H9 (cell line): ENCODE data around the gene POU3F2. TPM values are rescaled to one million over a fixed set of nuclear protein-coding genes. Genes with fewer than 3 reads are reported as not detected.

Experiments used
- DNase-seq: peaks from one replicate; pipeline ENCODE4 v3.0.0-alpha.2; 2017
- H2AFZ ChIP-seq: one replicate; pipeline ENCODE4 v1.6.1; 2013; ENCODE audit warnings: mild to moderate bottlenecking, low read length, control low read depth, moderate library complexity
- H2AK5ac ChIP-seq: 2 replicates; pipeline ENCODE4 v1.6.1; 2013; ENCODE audit warnings: low read length, control low read depth, mixed read lengths; ENCODE audit not compliant: insufficient read length
- H2BK120ac ChIP-seq: one replicate; pipeline ENCODE4 v1.6.1; 2013; ENCODE audit warnings: low read depth, mild to moderate bottlenecking, low read length, control low read depth, inconsistent platforms; ENCODE audit not compliant: poor library complexity, severe bottlenecking
- H2BK12ac ChIP-seq: 2 replicates; pipeline ENCODE4 v1.6.1; 2013; ENCODE audit warnings: low read length, control low read depth, mixed read lengths, low read depth; ENCODE audit not compliant: insufficient read length
- H2BK15ac ChIP-seq: 2 replicates; pipeline ENCODE4 v1.6.1; 2013; ENCODE audit warnings: low read depth, low read length, control low read depth
- H2BK20ac ChIP-seq: one replicate; pipeline ENCODE4 v1.6.1; 2013; ENCODE audit warnings: low read depth, mild to moderate bottlenecking, low read length, control low read depth, inconsistent platforms; ENCODE audit not compliant: poor library complexity, severe bottlenecking
- H2BK5ac ChIP-seq: 2 replicates; pipeline ENCODE4 v1.6.1; 2013; ENCODE audit warnings: low read length, control low read depth, mixed read lengths; ENCODE audit not compliant: insufficient read length
- H3K14ac ChIP-seq: 2 replicates; pipeline ENCODE4 v1.6.1; 2013; ENCODE audit warnings: low read length, control low read depth; ENCODE audit not compliant: insufficient read depth
- H3K18ac ChIP-seq: 2 replicates; pipeline ENCODE4 v1.6.1; 2013; ENCODE audit warnings: low read depth, mild to moderate bottlenecking, mixed read lengths, low read length, control low read depth; ENCODE audit not compliant: insufficient read length
- H3K23ac ChIP-seq: 2 replicates; pipeline ENCODE4 v1.6.1; 2013; ENCODE audit warnings: low read length, control low read depth, mixed read lengths, low read depth; ENCODE audit not compliant: insufficient read length
- H3K23me2 ChIP-seq: 2 replicates; pipeline ENCODE4 v1.6.1; 2013; ENCODE audit warnings: low read depth, mild to moderate bottlenecking, mixed read lengths, low read length, control low read depth; ENCODE audit not compliant: insufficient read length, poor library complexity, severe bottlenecking
- H3K27ac ChIP-seq: 2 replicates; pipeline ENCODE4 v1.5.1; 2013; ENCODE audit warnings: low read length, control low read depth, mixed read lengths, low read depth; ENCODE audit not compliant: insufficient read length
- H3K27me3 ChIP-seq: 2 replicates; pipeline ENCODE4 v1.6.1; 2013; ENCODE audit warnings: low read length, control low read depth, inconsistent platforms; ENCODE audit not compliant: insufficient read depth
- H3K4ac ChIP-seq: 2 replicates; pipeline ENCODE4 v1.6.1; 2013; ENCODE audit warnings: low read depth, mild to moderate bottlenecking, control low read depth, inconsistent platforms, low read length, moderate library complexity
- H3K4me1 ChIP-seq: 2 replicates; pipeline ENCODE4 v1.6.1; 2013; ENCODE audit warnings: low read length, control low read depth, inconsistent platforms; ENCODE audit not compliant: insufficient read depth
- H3K4me2 ChIP-seq: 2 replicates; pipeline ENCODE4 v1.6.1; 2013; ENCODE audit warnings: low read length, control low read depth, mixed read lengths; ENCODE audit not compliant: insufficient read length, insufficient read depth
- H3K56ac ChIP-seq: 2 replicates; pipeline ENCODE4 v1.6.1; 2013; ENCODE audit warnings: low read depth, mild to moderate bottlenecking, mixed read lengths, low read length, control low read depth; ENCODE audit not compliant: insufficient read length
- H3K79me1 ChIP-seq: 2 replicates; pipeline ENCODE4 v1.6.1; 2013; ENCODE audit warnings: low read depth, mild to moderate bottlenecking, moderate library complexity, low read length, control low read depth, inconsistent platforms; ENCODE audit not compliant: insufficient read depth, poor library complexity, severe bottlenecking
- H3K79me2 ChIP-seq: 2 replicates; pipeline ENCODE4 v1.6.1; 2013; ENCODE audit warnings: low read length, control low read depth, inconsistent platforms; ENCODE audit not compliant: insufficient read depth
- H3K9ac ChIP-seq: 2 replicates; pipeline ENCODE4 v1.6.1; 2013; ENCODE audit warnings: low read length, control low read depth, mixed read lengths; ENCODE audit not compliant: insufficient read length; ENCODE audit errors: extremely low read depth
- H3K9me3 ChIP-seq: one replicate; pipeline ENCODE4 v1.6.1; 2013; ENCODE audit warnings: low read depth, low read length, inconsistent platforms; ENCODE audit not compliant: control insufficient read depth
- H3T11ph ChIP-seq: one replicate; pipeline ENCODE4 v1.6.1; 2013; ENCODE audit warnings: mild to moderate bottlenecking, low read length, control low read depth, inconsistent platforms
- H4K20me1 ChIP-seq: one replicate; pipeline ENCODE4 v1.6.1; 2013; ENCODE audit not compliant: control insufficient read depth, insufficient read length, insufficient read depth
- H4K5ac ChIP-seq: 2 replicates; pipeline ENCODE4 v1.6.1; 2013; ENCODE audit warnings: low read depth, mild to moderate bottlenecking, mixed read lengths, low read length, control low read depth; ENCODE audit not compliant: insufficient read length
- H4K8ac ChIP-seq: replicated peaks from 2 replicates; pipeline ENCODE4 v1.6.1; 2013; ENCODE audit warnings: low read length, control low read depth, mixed read lengths, low read depth; ENCODE audit not compliant: insufficient read length
- H4K91ac ChIP-seq: 2 replicates; pipeline ENCODE4 v1.6.1; 2013; ENCODE audit warnings: low read depth, mild to moderate bottlenecking, moderate library complexity, mixed read lengths, low read length, control low read depth; ENCODE audit not compliant: insufficient read length
- H3K27ac Mint-ChIP-seq, 3 experiments: 2 replicates in 2 of 3; 3 replicates in 1 of 3; pipeline ENCODE4 v1.8.0; 2020 to 2021; ENCODE audit warnings: mixed read lengths in 3 of 3, mild to moderate bottlenecking in 1 of 3, moderate library complexity in 1 of 3
- H3K27me3 Mint-ChIP-seq: 2 replicates; pipeline ENCODE4 v1.8.0; 2021; ENCODE audit warnings: low read depth, mild to moderate bottlenecking, moderate library complexity, mixed read lengths
- H3K36me3 Mint-ChIP-seq, 3 experiments: 2 replicates in 2 of 3; 3 replicates in 1 of 3; pipeline ENCODE4 v1.8.0; 2020 to 2021; ENCODE audit warnings: low read depth in 3 of 3, mixed read lengths in 3 of 3; ENCODE audit not compliant: insufficient read depth in 1 of 3
- H3K4me1 Mint-ChIP-seq, 2 experiments: 2 replicates each; pipeline ENCODE4 v1.8.0; 2020; ENCODE audit warnings: mixed read lengths in 2 of 2
- H3K4me3 Mint-ChIP-seq, 2 experiments: 2 replicates in 1 of 2; 3 replicates in 1 of 2; pipeline ENCODE4 v1.8.0; 2020 to 2021; ENCODE audit warnings: mild to moderate bottlenecking in 2 of 2, mixed read lengths in 2 of 2, moderate library complexity in 1 of 2
- H3K9me3 Mint-ChIP-seq, 2 experiments: 2 replicates in 1 of 2; 3 replicates in 1 of 2; pipeline ENCODE4 v1.8.0; 2020; ENCODE audit warnings: mild to moderate bottlenecking in 2 of 2, mixed read lengths in 2 of 2, moderate library complexity in 1 of 2
- CTCF ChIP-seq: fragments of 200-600 bp; sonication (generic); conservative IDR thresholded peaks from 3 replicates; pipeline ENCODE4 v1.8.0; 2021; ENCODE audit warnings: antibody characterized with exemption, mild to moderate bottlenecking
- WGBS: extraction: QIAGEN DNeasy Blood & Tissue Kit; methylation state at CpG from one replicate; pipeline ENCODE4 v1.1.7; 2013; ENCODE audit warnings: missing lambda C conversion rate, low lambda C conversion rate, mixed read lengths; ENCODE audit not compliant: insufficient read length; ENCODE audit errors: extremely low coverage; 5-methylcytosine and 5-hydroxymethylcytosine counted together
- total RNA-seq: library from RNA; stranded (reverse); gene quantifications from 2 replicates; pipeline ENCODE4 v1.2.1, GENCODE V29; 2021

Gene POU3F2
- total RNA-seq, 1 experiment from 2014 or later = 0.09 TPM

- Mint-ChIP-seq H3K36me3 (no peaks in the 10 kb centered on the region; a peak in 1 of 7 replicates), H3K27ac (no peak overlapping the region), H3K27me3 (peaks cover 98% of the 10 kb centered on the region), H3K9me3 (peaks cover 0 to 7% of the 10 kb centered on the region in 2 experiments; a peak in 3 of 5 replicates), H3K4me1 (peaks cover 46 to 63% of the 10 kb centered on the region in 2 experiments), H3K4me3 (peak overlapping the region; percentile 71 to 85)
- TF ChIP-seq CTCF = no peak
- Histone ChIP-seq H3K4me1 (peaks cover 7% of the 10 kb centered on the region; the same call in 1 of the 2 replicates), H2BK15ac (no peak overlapping the region), H2BK5ac (no peak overlapping the region), H4K5ac (no peak overlapping the region), H3K23me2 (peaks cover 39% of the 10 kb centered on the region), H3T11ph (no peak overlapping the region), H3K9me3 (no peaks in the 10 kb centered on the region), H3K14ac (no peak overlapping the region), H3K27me3 (peaks cover 79% of the 10 kb centered on the region), H3K79me1 (no peaks in the 10 kb centered on the region), H3K27ac (no peak overlapping the region), H4K8ac (no peak overlapping the region), H2BK20ac (no peak overlapping the region), H3K18ac (no peak overlapping the region), H3K56ac (no peak overlapping the region), H3K9ac (no peak overlapping the region), H4K20me1 (no peaks in the 10 kb centered on the region), H3K23ac (no peak overlapping the region), H3K4me2 (peak overlapping the region; percentile 75), H2BK120ac (no peak overlapping the region), H3K4ac (no peak overlapping the region), H4K91ac (no peak overlapping the region), H2AFZ (no peak overlapping the region), H2AK5ac (no peak overlapping the region), H3K79me2 (no peaks in the 10 kb centered on the region), H2BK12ac (no peak overlapping the region)
- WGBS = no CpG with 5 or more reads among the region's 59 CpGs
- no peak for DNase-seq
Observed at GRCh38 chr6:98832284-98833056, 1.9 kb upstream of the POU3F2 start.
